ENCODE measurements around the gene RRP1B.

- TF ChIP-seq ZBTB2 (CRISPR knock-in tag; IDR thresholded peaks at IDR 0.05; ENCODE audit: low read depth) = no peak
- no peak for TF ChIP-seq GTF2F1 (IDR thresholded peaks at IDR 0.05; ENCODE audit: low read length)
- no peak for TF ChIP-seq SAFB2 (CRISPR knock-in tag; IDR thresholded peaks at IDR 0.05; ENCODE audit: borderline replicate concordance, low read depth)
- no peak for TF ChIP-seq BORCS8-MEF2B (CRISPR knock-in tag; IDR thresholded peaks at IDR 0.05)
- TF ChIP-seq POLR2A (IDR thresholded peaks at IDR 0.05; ENCODE audit: insufficient read depth in 1 of 2, low read depth in 2 of 2, low read length in 2 of 2) = peak in 1 of 2 experiments; percentile 35; a peak in 1 of 4 replicates
- no peak for TF ChIP-seq CCDC6 (CRISPR knock-in tag; IDR thresholded peaks at IDR 0.05)
- TF ChIP-seq ZFP37 (CRISPR knock-in tag; IDR thresholded peaks at IDR 0.05; ENCODE audit: borderline replicate concordance) = no peak
- TF ChIP-seq SMAD1 (CRISPR knock-in tag; IDR thresholded peaks at IDR 0.05; ENCODE audit: borderline replicate concordance, low read depth) = 0 out of 2 replicates have a peak, but pooled peaks have one; percentile 32
- no peak for TF ChIP-seq TAF1 (CRISPR knock-in tag; IDR thresholded peaks at IDR 0.05)
- TF ChIP-seq GFI1 (CRISPR knock-in tag; IDR thresholded peaks at IDR 0.05; ENCODE audit: borderline replicate concordance) = peak; percentile 26; the same call in 1 of the 2 replicates
- TF ChIP-seq ZNF44 (CRISPR knock-in tag; IDR thresholded peaks at IDR 0.05) = no peak
- TF ChIP-seq HMGXB4 (CRISPR knock-in tag; IDR thresholded peaks at IDR 0.05; ENCODE audit: borderline replicate concordance in 1 of 2, low read depth in 1 of 2) = 0 out of 4 replicates have a peak, but pooled peaks of 1 of the 2 experiments have one; percentile 14
Observed at GRCh38 chr21:43703035-43703880, 43.9 kb downstream of the RRP1B start.
